CD4-positive, CD25-positive, alpha-beta regulatory T cell (primary cell): ENCODE results near the gene PPARD. TPM values are rescaled to one million over a fixed set of nuclear protein-coding genes. Genes with fewer than 3 reads are reported as not detected.

ENCODE experiments used
- ATAC-seq, 2 donors: fragments of 150-1000 bp; cut with Tn5 transposase; one replicate each; pipeline ENCODE4 v1.10.0; 2021; ENCODE audit warnings: low read depth in 2 of 2, moderate number of reproducible peaks in 2 of 2, moderate library complexity in 1 of 2
- DNase-seq, 3 donors: peaks; one replicate each; pipeline versions ENCODE4 v3.0.0 to v3.0.0-alpha.2; 2012 to 2022; ENCODE audit warnings: mixed read lengths in 1 of 3
- H3K27ac ChIP-seq: one replicate; pipeline ENCODE4 v1.7.0; 2013; ENCODE audit warnings: mild to moderate bottlenecking, low read length; ENCODE audit not compliant: insufficient read depth, poor library complexity, severe bottlenecking
- H3K27me3 ChIP-seq: one replicate; pipeline ENCODE4 v1.7.0; 2013; ENCODE audit warnings: low read length; ENCODE audit not compliant: control insufficient read depth, insufficient read depth
- H3K36me3 ChIP-seq: one replicate; pipeline ENCODE4 v1.7.0; 2013; ENCODE audit warnings: mild to moderate bottlenecking, low read length, moderate library complexity; ENCODE audit not compliant: control insufficient read depth, insufficient read depth
- H3K4me1 ChIP-seq: 2 replicates; pipeline ENCODE4 v1.7.0; 2013; ENCODE audit warnings: mild to moderate bottlenecking, low read length; ENCODE audit not compliant: insufficient read depth, control insufficient read depth, poor library complexity, severe bottlenecking
- H3K4me3 ChIP-seq: one replicate; pipeline ENCODE4 v1.7.0; 2013; ENCODE audit warnings: low read depth, mild to moderate bottlenecking, low read length, moderate library complexity
- H3K9me3 ChIP-seq, 2 experiments: 1 replicate in 1 of 2; 2 replicates in 1 of 2; pipeline ENCODE4 v1.7.0; 2013; ENCODE audit warnings: low read length in 2 of 2, mild to moderate bottlenecking in 1 of 2, moderate library complexity in 1 of 2; ENCODE audit not compliant: control insufficient read depth in 2 of 2
- H3K27ac Mint-ChIP-seq, 3 donors: one replicate each; pipeline ENCODE4 v1.8.0; 2020 to 2022; ENCODE audit warnings: mild to moderate bottlenecking in 3 of 3, mixed read lengths in 3 of 3, moderate library complexity in 2 of 3
- H3K27me3 Mint-ChIP-seq: one replicate; pipeline ENCODE4 v1.8.0; 2022; ENCODE audit warnings: mild to moderate bottlenecking, mixed read lengths
- H3K36me3 Mint-ChIP-seq: one replicate; pipeline ENCODE4 v1.8.0; 2020; ENCODE audit warnings: mixed read lengths
- H3K4me1 Mint-ChIP-seq, 4 donors: one replicate each; pipeline ENCODE4 v1.8.0; 2020 to 2022; ENCODE audit warnings: mixed read lengths in 4 of 4, mild to moderate bottlenecking in 1 of 4
- H3K4me3 Mint-ChIP-seq, 4 donors: one replicate each; pipeline ENCODE4 v1.8.0; 2020 to 2022; ENCODE audit warnings: mild to moderate bottlenecking in 4 of 4, mixed read lengths in 4 of 4, moderate library complexity in 3 of 4
- H3K9me3 Mint-ChIP-seq, 7 donors: one replicate each; pipeline ENCODE4 v1.8.0; 2020 to 2022; ENCODE audit warnings: mixed read lengths in 7 of 7, mild to moderate bottlenecking in 3 of 7, moderate library complexity in 2 of 7
- polyA plus RNA-seq, 4 donors: library from polyadenylated mRNA; unstranded; fragments of 300-500 nt; fragmentation: Illumina TruSeq; gene quantifications; one replicate each; pipeline ENCODE4 v1.2.3, GENCODE V29; 2021
- total RNA-seq: library from RNA; stranded (reverse); gene quantifications from one replicate; pipeline ENCODE4 v1.2.3, GENCODE V29; 2022

Gene PPARD
- total and polyA plus RNA-seq, 5 donors from 2014 or later: 3.8 to 37.3 (median 5.9) TPM

GRCh38 chr6:35473075-35473849 lies 130.9 kb downstream of the PPARD start:
- peaks cover 19% of the 10 kb centered on the region for H3K36me3 Mint-ChIP-seq
- no peaks in the 10 kb centered on the region for H3K27me3 ChIP-seq
- no peaks in the 10 kb centered on the region for H3K9me3 ChIP-seq
- H3K36me3 ChIP-seq: peaks cover 33% of the 10 kb centered on the region
- no peak overlapping the region for H3K27ac ChIP-seq
- H3K4me3 ChIP-seq: no peak overlapping the region
- no peaks in the 10 kb centered on the region for H3K9me3 Mint-ChIP-seq
- ATAC-seq: no peak
- peaks cover 26% of the 10 kb centered on the region for H3K4me1 ChIP-seq
- H3K27me3 Mint-ChIP-seq: no peaks in the 10 kb centered on the region
- no peak for DNase-seq
- H3K4me1 Mint-ChIP-seq: peaks cover 5 to 36% (median 23%) of the 10 kb centered on the region in 4 donors
- H3K27ac Mint-ChIP-seq: no peak overlapping the region
- H3K4me3 Mint-ChIP-seq: peak overlapping the region in 1 of 4 donors; percentile 51

- Mint-ChIP-seq H3K4me3 (peak overlapping the region in 1 of 4 donors; percentile 51), H3K4me1 (peaks cover 5 to 35% (median 23%) of the 10 kb centered on the region in 4 donors), H3K27me3 (no peaks in the 10 kb centered on the region), H3K27ac (no peak overlapping the region), H3K36me3 (peaks cover 19% of the 10 kb centered on the region), H3K9me3 (no peaks in the 10 kb centered on the region)
- Histone ChIP-seq H3K36me3 (peaks cover 33% of the 10 kb centered on the region), H3K9me3 (no peaks in the 10 kb centered on the region), H3K27me3 (no peaks in the 10 kb centered on the region), H3K4me3 (no peak overlapping the region), H3K27ac (no peak overlapping the region), H3K4me1 (peaks cover 26% of the 10 kb centered on the region)
- no peak for ATAC-seq
- DNase-seq: no peak
These were observed 131.4 kb downstream of the PPARD start for GRCh38 chr6:35473850-35474130.

DNA sequence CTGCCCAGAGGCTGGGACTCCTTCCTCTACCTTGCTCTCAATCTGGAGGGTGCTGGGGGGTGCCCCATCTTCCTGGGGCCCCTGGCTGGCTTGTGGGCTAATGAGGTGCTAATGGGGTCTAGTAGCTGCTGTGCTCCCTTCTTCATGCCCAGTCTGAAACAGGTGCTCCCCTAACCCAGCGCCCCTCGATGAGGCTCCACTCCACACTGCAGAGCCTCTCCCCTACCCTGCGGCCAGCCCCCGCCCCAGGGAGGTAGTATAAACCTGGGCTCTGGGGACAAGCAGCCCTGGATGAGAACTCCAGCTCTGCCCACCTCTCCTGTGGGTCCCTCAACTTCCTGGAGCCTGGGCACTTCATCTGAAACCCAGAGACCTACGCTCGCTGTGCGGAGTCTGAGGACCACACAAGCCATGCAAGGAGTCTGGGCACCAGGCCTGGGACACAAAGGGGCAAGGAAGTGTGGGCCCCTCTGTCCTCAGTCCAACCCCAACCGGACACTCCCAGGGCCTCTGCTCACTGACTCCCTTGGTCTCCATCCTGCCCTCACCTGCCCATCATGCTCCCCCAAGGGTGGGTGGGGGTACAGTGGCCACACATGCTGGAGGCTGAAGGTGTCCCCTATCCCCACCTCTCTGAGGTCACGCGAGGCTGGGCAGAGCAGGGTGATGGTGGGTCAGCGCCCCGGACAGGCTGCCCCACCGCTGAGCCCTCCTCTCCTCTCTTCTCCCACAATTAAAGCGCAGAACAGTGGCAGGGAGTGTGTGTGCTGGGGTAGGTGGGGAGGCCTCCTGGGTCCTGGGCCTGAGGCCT lies 132.0 kb downstream of the PPARD start:
- DNase-seq (no peak), ATAC-seq (no peak)
- H3K27ac ChIP-seq: no peak overlapping the region
- H3K4me1 ChIP-seq: peaks cover 25% of the 10 kb centered on the region
- H3K9me3 Mint-ChIP-seq: no peaks in the 10 kb centered on the region
- H3K4me3 Mint-ChIP-seq: peak overlapping the region in 1 of 4 donors; percentile 75
- no peak overlapping the region for H3K4me3 ChIP-seq
- H3K27me3 Mint-ChIP-seq: no peaks in the 10 kb centered on the region
- no peaks in the 10 kb centered on the region for H3K27me3 ChIP-seq
- peaks cover 5 to 33% (median 22%) of the 10 kb centered on the region in 4 donors for H3K4me1 Mint-ChIP-seq
- H3K27ac Mint-ChIP-seq: no peak overlapping the region
- no peaks in the 10 kb centered on the region for H3K9me3 ChIP-seq
- peaks cover 33% of the 10 kb centered on the region for H3K36me3 ChIP-seq
- peaks cover 17% of the 10 kb centered on the region for H3K36me3 Mint-ChIP-seq

GRCh38 chr6:35474942-35475570 lies 132.7 kb downstream of the PPARD start:
- ATAC-seq: no peak
- H3K9me3 Mint-ChIP-seq: no peaks in the 10 kb centered on the region
- no peak overlapping the region for H3K27ac Mint-ChIP-seq

DNA sequence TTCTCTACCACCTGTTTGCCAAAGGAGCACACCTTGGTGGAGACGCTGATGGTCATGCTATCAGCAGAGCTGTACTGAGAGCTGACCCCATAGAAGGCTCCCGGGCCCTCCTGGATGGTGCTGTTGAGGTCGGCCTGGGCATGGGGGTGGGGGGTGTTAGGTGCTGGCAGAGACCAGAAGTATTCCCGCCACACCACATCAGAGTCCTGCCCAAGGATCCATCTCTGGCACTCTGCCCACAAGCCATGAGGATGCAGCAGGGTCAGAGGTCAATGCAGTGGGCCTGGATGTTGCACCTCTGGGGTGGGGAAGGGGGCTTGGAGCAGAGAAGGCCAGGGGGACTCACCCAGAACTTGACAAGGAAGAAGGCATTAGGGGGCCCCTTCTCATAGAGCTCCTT lies 133.2 kb downstream of the PPARD start:
- Histone ChIP-seq H3K9me3 (no peaks in the 10 kb centered on the region), H3K27ac (no peak overlapping the region), H3K4me1 (peaks cover 13% of the 10 kb centered on the region), H3K27me3 (no peaks in the 10 kb centered on the region), H3K36me3 (peaks cover 23% of the 10 kb centered on the region), H3K4me3 (no peak overlapping the region)
- ATAC-seq (no peak), DNase-seq (no peak)
- Mint-ChIP-seq H3K27me3 (no peaks in the 10 kb centered on the region), H3K9me3 (no peaks in the 10 kb centered on the region), H3K4me1 (peaks cover 3 to 20% (median 12%) of the 10 kb centered on the region in 4 donors), H3K4me3 (no peak overlapping the region), H3K36me3 (peaks cover 6% of the 10 kb centered on the region), H3K27ac (peak overlapping the region in 1 of 3 donors; percentile 59)

More at GRCh38 chr6:35474942-35475570, 132.7 kb downstream of the PPARD start:
- Histone ChIP-seq H3K36me3 (peaks cover 28% of the 10 kb centered on the region), H3K9me3 (no peaks in the 10 kb centered on the region), H3K4me3 (no peak overlapping the region), H3K4me1 (peaks cover 18% of the 10 kb centered on the region), H3K27ac (no peak overlapping the region), H3K27me3 (no peaks in the 10 kb centered on the region)
- Mint-ChIP-seq H3K27me3 (no peaks in the 10 kb centered on the region), H3K36me3 (peaks cover 9% of the 10 kb centered on the region), H3K4me3 (no peak overlapping the region), H3K4me1 (peaks cover 5 to 26% (median 17%) of the 10 kb centered on the region in 4 donors)
- DNase-seq: no peak

- ATAC-seq: no peak
- H3K27ac Mint-ChIP-seq: no peak overlapping the region
- DNase-seq: no peak
- Histone ChIP-seq H3K4me3 (no peak overlapping the region), H3K4me1 (peaks cover 9% of the 10 kb centered on the region), H3K9me3 (no peaks in the 10 kb centered on the region), H3K27ac (no peak overlapping the region), H3K36me3 (peaks cover 19% of the 10 kb centered on the region), H3K27me3 (no peaks in the 10 kb centered on the region)
- H3K4me1 Mint-ChIP-seq: peaks cover 0 to 16% (median 8%) of the 10 kb centered on the region in 4 donors
- no peak overlapping the region for H3K4me3 Mint-ChIP-seq
- H3K36me3 Mint-ChIP-seq: peaks cover 3% of the 10 kb centered on the region
- H3K9me3 Mint-ChIP-seq: no peaks in the 10 kb centered on the region
- H3K27me3 Mint-ChIP-seq: no peaks in the 10 kb centered on the region
These were observed 133.6 kb downstream of the PPARD start for GRCh38 chr6:35476004-35476403.

- Histone ChIP-seq H3K9me3 (no peaks in the 10 kb centered on the region), H3K27ac (no peak overlapping the region), H3K27me3 (no peaks in the 10 kb centered on the region), H3K4me3 (no peak overlapping the region), H3K4me1 (peaks cover 4% of the 10 kb centered on the region), H3K36me3 (peaks cover 12% of the 10 kb centered on the region)
- Mint-ChIP-seq H3K9me3 (no peaks in the 10 kb centered on the region), H3K27ac (peak overlapping the region in 1 of 3 donors; percentile 80), H3K4me3 (no peak overlapping the region), H3K36me3 (peaks cover 3% of the 10 kb centered on the region), H3K4me1 (peaks cover 0 to 7% (median 3%) of the 10 kb centered on the region in 4 donors), H3K27me3 (peaks cover 7% of the 10 kb centered on the region)
- DNase-seq (no peak), ATAC-seq (no peak)
These were observed 134.7 kb downstream of the PPARD start for GRCh38 chr6:35477028-35477427.
